Measurements from ENCODE around the gene FRMD8.
"Not testable (repeated sequence)": the region's sequence is repeated elsewhere in the genome, so short reads cannot be mapped to it uniquely, and the experiment has no call there.

The FRMD8 gene

GRCh38 chr11:65438257-65439151 is 52.1 kb downstream of the FRMD8 start:
- DNase-seq: no peak

DNA sequence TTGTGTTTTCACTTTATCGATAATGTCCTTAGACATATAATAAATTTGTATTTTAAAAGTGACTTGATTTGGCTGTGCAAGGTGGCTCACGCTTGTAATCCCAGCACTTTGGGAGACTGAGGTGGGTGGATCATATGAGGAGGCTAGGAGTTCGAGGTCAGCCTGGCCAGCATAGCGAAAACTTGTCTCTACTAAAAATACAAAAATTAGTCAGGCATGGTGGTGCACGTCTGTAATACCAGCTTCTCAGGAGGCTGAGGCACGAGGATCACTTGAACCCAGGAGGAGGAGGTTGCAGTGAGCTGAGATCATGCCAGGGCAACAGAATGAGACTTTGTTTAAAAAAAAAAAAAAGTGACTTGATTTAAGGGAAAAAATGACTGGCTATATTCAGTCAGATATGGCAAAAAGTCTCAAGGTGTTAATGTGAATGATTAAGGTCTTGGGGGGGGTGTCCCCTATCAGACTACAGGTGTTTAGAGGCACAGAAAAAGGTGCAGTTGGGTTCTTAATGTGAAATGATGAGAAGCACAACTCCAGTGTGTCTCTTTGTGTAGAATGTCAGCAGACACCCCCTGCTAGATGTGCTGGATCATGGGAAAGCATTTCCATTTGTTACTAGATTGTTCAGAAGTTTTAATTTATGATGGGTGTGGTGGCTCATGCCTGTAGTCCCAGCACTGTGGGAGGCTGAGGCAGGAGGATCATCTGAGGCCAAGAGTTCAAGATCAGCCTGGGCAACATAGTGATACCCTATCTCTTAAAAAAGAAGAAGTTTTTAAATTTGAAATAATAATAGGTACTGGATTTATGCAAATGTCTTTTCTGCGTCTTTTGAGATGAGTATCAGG is 53.1 kb downstream of the FRMD8 start:
- DNase-seq: no peak

GRCh38 chr11:65440831-65441499 is 54.5 kb downstream of the FRMD8 start:
- no peak for DNase-seq

DNA sequence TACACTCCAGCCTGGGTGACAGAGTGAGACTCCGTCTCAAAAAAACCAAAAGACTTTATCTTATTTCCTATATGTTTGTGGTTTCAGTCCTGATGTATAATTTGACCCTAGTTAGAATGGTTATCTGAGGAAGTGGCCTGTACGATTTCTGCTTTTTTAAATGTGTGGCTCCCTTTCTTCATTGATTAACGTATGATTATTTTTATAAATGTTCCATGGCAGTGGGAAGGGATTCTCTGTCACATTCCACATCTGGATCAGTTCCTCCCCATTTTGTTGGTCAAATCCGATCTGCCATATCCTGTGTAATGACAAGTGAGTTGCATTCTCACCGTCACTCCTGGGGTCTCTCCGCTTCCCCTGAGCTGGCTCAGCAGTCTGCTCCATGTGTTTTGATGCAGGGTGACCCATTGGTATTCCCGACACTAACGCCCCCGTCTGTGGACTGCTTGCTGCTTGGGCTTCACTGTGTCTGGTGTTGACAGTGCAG is 56.5 kb downstream of the FRMD8 start:
- DNase-seq: no peak

- no peak for DNase-seq
Observed at GRCh38 chr11:65444314-65445051, 58.0 kb downstream of the FRMD8 start.

- no peak for DNase-seq
Observed at GRCh38 chr11:65445101-65445603, 58.7 kb downstream of the FRMD8 start.

DNA sequence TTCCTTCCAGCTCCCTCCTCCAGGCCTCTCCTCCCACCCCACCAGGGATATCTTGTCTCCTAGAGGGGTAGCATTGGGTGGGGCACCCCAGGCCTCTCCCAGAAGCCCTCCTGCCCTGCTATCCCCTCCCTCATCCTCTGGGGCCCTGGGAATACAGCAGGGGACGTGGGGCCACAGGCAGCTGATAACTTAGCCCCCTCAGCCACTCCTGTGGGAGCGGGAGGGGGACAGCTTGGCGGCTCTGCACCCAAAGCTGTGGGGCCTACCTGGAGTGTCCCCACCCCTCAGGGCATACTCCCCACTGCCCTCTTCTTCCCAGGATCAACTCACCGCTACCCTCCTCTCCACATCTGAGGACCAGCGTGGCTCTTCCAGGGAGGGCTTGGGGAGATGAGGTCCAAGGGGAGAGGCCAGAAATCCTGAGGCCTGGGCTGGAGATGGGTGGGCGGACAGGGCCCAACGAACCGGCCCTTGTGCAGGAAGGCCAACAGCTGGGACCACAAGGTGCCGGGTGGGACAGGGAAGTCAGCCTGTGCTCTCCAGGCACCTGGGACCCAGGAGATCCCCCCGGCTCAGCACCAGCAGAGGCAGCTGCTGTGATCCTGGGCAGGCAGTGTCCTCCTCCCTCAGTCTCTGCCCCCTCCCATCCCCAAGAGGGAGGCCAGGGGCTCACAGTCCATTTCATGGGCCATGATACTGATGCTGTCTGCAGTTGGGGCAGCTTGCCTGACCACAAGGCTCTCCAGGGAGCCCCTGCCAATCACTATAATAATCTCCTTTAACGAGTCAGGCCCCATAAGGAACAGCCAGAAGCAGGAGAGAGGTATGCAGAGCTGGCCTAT is 59.4 kb downstream of the FRMD8 start:
- DNase-seq: no peak

GRCh38 chr11:65446446-65447277 is 60.2 kb downstream of the FRMD8 start:
- DNase-seq: no peak

GRCh38 chr11:65448074-65448417 is 61.6 kb downstream of the FRMD8 start:
- DNase-seq: no peak

DNA sequence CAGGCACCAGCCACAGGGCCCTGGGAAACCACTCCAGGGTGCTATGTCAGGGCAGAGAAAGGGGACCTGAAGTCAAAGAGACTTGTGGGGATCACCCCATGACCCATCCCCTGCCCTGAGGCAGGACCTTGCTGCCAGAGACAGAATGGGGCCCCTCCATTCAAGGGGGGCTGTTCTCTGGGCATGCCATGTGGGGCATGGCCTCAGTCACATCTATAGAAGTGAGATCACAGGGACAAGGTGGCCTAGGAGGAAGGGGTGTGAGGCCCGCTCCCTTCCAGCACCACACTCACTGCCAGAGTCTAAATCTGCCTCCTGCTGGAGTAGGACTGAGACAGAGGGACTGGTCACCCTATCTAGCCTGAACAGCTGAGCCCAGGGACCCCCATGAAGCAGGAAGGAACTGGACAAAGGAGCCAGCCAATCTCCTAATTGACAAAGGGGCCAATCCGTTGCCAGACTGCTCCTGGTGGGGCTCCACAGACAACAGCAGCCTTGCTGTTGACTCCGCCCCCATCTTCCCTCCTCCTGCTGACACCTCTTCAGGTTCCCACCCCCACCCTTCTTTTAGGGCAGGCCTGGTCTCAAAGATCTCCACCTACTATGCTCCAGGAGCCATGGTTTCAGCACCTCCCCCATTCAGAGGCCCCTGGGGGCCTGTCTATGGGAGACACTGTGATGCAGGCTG is 62.1 kb downstream of the FRMD8 start:
- DNase-seq: no peak

- not testable (repeated sequence) for DNase-seq
Observed at GRCh38 chr11:65451301-65451700, 64.9 kb downstream of the FRMD8 start.

GRCh38 chr11:65452259-65452658 is 65.8 kb downstream of the FRMD8 start:
- DNase-seq: not testable (repeated sequence)

DNA sequence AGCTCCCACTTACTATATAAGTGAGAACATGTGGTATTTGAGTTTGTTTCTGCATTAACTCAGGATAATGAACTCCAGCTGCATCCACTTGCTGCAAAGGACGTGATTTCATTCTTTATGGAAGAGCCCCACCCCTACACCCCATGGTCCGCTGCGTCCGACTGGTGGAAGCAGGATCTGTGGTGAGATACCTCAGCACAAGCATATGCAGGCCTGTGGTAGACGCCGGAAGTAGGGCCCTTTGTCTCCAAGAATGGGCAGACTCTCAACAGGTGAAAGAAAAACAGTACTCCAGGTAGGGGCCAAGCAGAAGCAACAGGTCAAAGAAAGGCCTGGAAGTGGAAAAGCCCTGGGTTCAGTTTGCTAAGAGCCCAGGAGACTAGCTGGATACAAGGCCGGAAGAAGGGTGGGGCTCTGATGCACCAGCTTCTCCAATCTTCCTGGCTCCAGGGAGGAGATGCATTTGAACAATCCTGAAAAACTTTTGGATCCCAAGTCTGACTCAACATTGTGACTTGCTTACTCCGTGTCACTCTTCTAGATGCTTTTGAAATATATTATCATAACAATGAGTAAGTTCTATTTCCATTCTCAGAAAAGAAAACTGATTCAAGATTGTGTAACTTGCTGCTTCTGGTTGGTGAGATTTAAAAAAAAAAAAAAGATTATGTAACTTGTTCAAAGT is 66.5 kb downstream of the FRMD8 start:
- DNase-seq: no peak

- no peak for DNase-seq
Observed at GRCh38 chr11:65454311-65454695, 67.9 kb downstream of the FRMD8 start.

DNA sequence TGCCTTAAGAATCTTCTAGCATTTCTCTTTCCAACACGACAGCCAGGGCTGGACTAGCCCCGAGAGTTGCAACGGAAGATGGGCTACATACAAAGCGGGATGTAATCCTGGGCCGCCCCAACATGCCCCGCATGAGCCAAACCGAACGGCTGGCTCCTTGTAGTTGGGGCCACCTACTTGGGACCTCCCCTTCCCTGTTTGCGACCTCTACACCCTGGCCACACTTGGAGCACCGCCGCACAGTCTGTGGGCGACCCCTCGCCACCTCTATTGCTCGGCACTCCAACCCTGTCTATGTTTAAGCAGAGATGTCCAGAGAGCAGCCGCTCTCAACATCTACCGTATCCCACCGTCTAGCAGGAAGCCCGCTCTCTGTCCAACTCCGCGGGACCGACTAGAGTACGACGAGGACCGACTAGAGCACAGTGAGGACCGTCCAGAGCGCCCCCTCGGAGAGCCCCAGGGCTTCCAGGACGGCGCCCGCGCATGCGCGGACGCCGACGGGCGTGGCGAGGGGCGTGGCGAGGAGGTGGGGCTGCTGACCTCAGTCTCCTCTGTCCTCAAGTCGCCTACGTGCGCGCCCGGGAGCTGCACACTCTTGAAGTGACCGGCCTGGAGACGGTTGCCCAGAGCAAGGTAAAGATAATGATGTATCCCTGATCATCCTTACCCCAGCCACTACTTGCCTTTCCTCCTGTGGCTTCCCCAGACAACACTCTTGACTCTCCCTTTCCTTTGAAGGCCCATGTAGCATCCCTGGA is 68.4 kb downstream of the FRMD8 start:
- peak; percentile 81 for DNase-seq

- DNase-seq: no peak
Observed at GRCh38 chr11:65456418-65456817, 70.0 kb downstream of the FRMD8 start.

DNA sequence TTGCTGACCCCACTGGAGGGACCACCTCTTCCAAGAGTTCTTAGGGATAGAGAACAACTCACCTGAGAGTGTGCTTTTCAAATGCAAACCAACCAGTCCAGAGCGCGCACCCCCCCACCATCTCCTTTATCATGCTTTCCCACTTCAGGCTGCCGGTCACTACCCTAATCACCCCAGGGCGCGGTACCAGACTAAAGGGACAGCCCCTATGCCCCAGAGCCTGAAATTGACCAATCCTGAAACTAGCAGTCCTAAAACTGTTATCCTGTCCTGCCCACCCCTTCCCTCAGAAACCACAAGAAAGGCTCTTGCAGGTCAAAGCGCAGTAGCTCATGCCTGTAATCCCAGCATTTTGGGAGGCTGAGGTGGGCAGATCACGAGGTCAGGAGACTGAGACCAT is 73.1 kb downstream of the FRMD8 start:
- DNase-seq: no peak
